Measurements from ENCODE around the gene ATP2B2. TPM values are rescaled to one million over a fixed set of nuclear protein-coding genes. Genes with fewer than 3 reads are reported as not detected.
A peak's percentile ranks its signal among the peaks of the same experiment; 100 is the strongest.

Gene ATP2B2
- total and polyA plus RNA-seq, 9 of the 15 experiments (the other 6 are each of a cell fraction or from before 2014, with no cell fraction given) = 0.06 TPM; not detected in 8

DNA sequence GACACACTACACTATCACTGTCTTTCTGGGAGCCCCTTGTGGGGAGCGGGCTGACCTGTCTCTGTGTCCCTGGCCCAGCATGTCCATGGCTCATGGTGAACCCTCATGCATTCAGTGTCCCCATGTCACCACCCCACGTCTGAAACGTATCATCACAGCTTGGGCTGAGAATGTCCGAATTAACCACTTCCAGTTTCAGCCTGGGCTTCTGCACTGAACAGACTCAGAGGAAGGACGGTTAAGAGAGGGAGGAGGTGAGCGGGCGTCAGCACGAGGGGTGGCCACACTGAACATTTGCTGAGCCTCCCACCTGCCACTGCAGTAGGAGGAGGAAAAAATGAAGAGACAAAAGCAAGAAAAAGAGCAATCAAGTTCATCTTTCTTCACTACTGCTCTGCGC lies 30.5 kb downstream of the ATP2B2 start:
- H4K20me1 ChIP-seq (replicated peaks; ENCODE audit: control insufficient read depth, insufficient read depth, low read length) = peaks cover 16% of the 10 kb centered on the region; the same call in 1 of the 2 replicates
- in situ Hi-C loops (cut with MboI) = no loop called here
- H3K4me1 ChIP-seq (replicated peaks in 1 of 2; ENCODE audit: control insufficient read depth in 2 of 2, insufficient read depth in 2 of 2, low read length in 2 of 2) = peaks cover 0 to 5% of the 10 kb centered on the region in 2 experiments; a peak in 1 of 5 replicates
- ChIA-PET POLR2A (interaction anchor here (0.6 to 1.4 kb wide), 4 partner anchors 10 to 159 kb away, joined by 3 read pairs; no protein-coding TSS in a partner anchor), CTCF (ENCODE audit: low intra/inter-chr PET ratio) (no interaction called here)
- peaks cover 21 to 38% of the 10 kb centered on the region in 2 experiments; a peak in 4 of 5 replicates for H3K27me3 ChIP-seq (ENCODE audit: control insufficient read depth in 2 of 2, insufficient read depth in 2 of 2, low read length in 2 of 2)
- H3K9me3 ChIP-seq (replicated peaks; ENCODE audit: control insufficient read depth, insufficient read depth, low read depth, low read length) = no peaks in the 10 kb centered on the region
- peak; percentile 44; the same call in 2 of the 3 replicates for ATAC-seq
- H3K9ac ChIP-seq (ENCODE audit: insufficient read depth in 1 of 2, low read depth in 2 of 2, low read length in 2 of 2) = no peak overlapping the region
- no TSS peak for BruUV-seq (replicated peaks)
- H3K4me3 ChIP-seq = no peak overlapping the region
- intact Hi-C loops (cut with micrococcal nuclease) = no loop called here
- TF ChIP-seq ZNF274 (IDR thresholded peaks at IDR 0.05; ENCODE audit: borderline replicate concordance, low read depth, low read length) (no peak), BDP1 (IDR thresholded peaks at IDR 0.05; ENCODE audit: insufficient read depth, insufficient read length) (no peak), DDX20 (tag; IDR thresholded peaks at IDR 0.05; ENCODE audit: low read depth) (no peak), ZNF24 (IDR thresholded peaks at IDR 0.05) (no peak), SREBF1 (IDR thresholded peaks at IDR 0.05; ENCODE audit: borderline replicate concordance, low read depth, low read length) (no peak), PML (IDR thresholded peaks at IDR 0.05; ENCODE audit: low read length) (no peak), RAD21 (CRISPR knock-in tag; conservative IDR thresholded peaks at IDR 0.05 in 1 of 2, IDR thresholded peaks at IDR 0.05 in 1 of 2) (peak in 1 of 2 experiments; percentile 35; a peak in 2 of 4 replicates)
- H3K27ac ChIP-seq (ENCODE audit: extremely low read depth, low read depth, low read length) = no peak overlapping the region
- 0% methylated on average over 9 of the region's 9 CpGs for WGBS (ENCODE audit: insufficient coverage, low coverage, missing lambda C conversion rate)
- H3K36me3 ChIP-seq (ENCODE audit: control insufficient read depth, insufficient read depth, low read length) = no peaks in the 10 kb centered on the region
- no peak for FAIRE-seq
- no peaks in the 10 kb centered on the region for H3K79me2 ChIP-seq (ENCODE audit: control insufficient read depth, insufficient read depth, low read length)
- peaks cover 4% of the 10 kb centered on the region for H3K9me1 ChIP-seq (ENCODE audit: control insufficient read depth, insufficient read depth, low read length)
- DNase-seq (ENCODE audit: extremely low read depth in 1 of 4, low spot score in 3 of 4) = no peak
- H3K4me2 ChIP-seq (ENCODE audit: insufficient read depth, low read length) = no peak overlapping the region
- H2AFZ ChIP-seq (ENCODE audit: low read depth, low read length) = no peak overlapping the region
